HepG2 (cell line): ENCODE data around the gene ANKS4B. TPM values are rescaled to one million over a fixed set of nuclear protein-coding genes. Genes with fewer than 3 reads are reported as not detected.
A peak's percentile ranks its signal among the peaks of the same experiment; 100 is the strongest.

ENCODE experiments used
- EEA1 ChIP-seq: sonication (generic); formaldehyde crosslinking; IDR thresholded peaks from 2 replicates; pipeline ENCODE4 v1.5.1; 2020; ENCODE audit warnings: mild to moderate bottlenecking, missing genetic modification reagents, borderline replicate concordance
- ELF1 ChIP-seq: sonication (generic); formaldehyde crosslinking; IDR thresholded peaks from 2 replicates; pipeline ENCODE4 v1.4.0; 2020; ENCODE audit warnings: missing genetic modification reagents
- FOSL2 ChIP-seq: sonication (generic); formaldehyde crosslinking; IDR thresholded peaks from 2 replicates; pipeline ENCODE4 v1.4.0; 2020; ENCODE audit warnings: missing genetic modification reagents
- FOXJ3 ChIP-seq: sonication (generic); formaldehyde crosslinking; IDR thresholded peaks from 2 replicates; pipeline ENCODE4 v1.4.0; 2020; ENCODE audit warnings: missing genetic modification reagents, mild to moderate bottlenecking, borderline replicate concordance
- HOXA5 ChIP-seq: sonication (generic); formaldehyde crosslinking; IDR thresholded peaks from 2 replicates; pipeline ENCODE4 v1.4.0; 2020; ENCODE audit warnings: missing genetic modification reagents
- KLF16 ChIP-seq, 2 experiments: sonication (generic) in 1 of 2; formaldehyde crosslinking in 1 of 2; IDR thresholded peaks; 2 replicates each; pipeline versions ENCODE4 v1.6.1 to v1.8.0; 2016 to 2023; ENCODE audit warnings: missing genetic modification reagents in 2 of 2, missing compliant biosample characterization in 1 of 2
- MIER3 ChIP-seq: IDR thresholded peaks from 2 replicates; pipeline ENCODE4 v1.6.1; 2016; ENCODE audit warnings: missing compliant biosample characterization, borderline replicate concordance
- PITX1 ChIP-seq: sonication (generic); formaldehyde crosslinking; IDR thresholded peaks from 2 replicates; pipeline ENCODE4 v1.5.1; 2020; ENCODE audit warnings: mild to moderate bottlenecking, missing genetic modification reagents
- RXRB ChIP-seq: IDR thresholded peaks from 2 replicates; pipeline ENCODE4 v1.6.1; 2016; ENCODE audit warnings: borderline replicate concordance, missing genetic modification reagents, missing compliant biosample characterization
- SP2 ChIP-seq: sonication (generic); formaldehyde crosslinking; IDR thresholded peaks from 2 replicates; pipeline ENCODE4 v1.5.1; 2020; ENCODE audit warnings: mild to moderate bottlenecking, missing genetic modification reagents
- TOE1 ChIP-seq: sonication (generic); formaldehyde crosslinking; IDR thresholded peaks from 2 replicates; pipeline ENCODE4 v1.4.0; 2020; ENCODE audit warnings: mild to moderate bottlenecking, missing genetic modification reagents
- ZFAT ChIP-seq: sonication (generic); formaldehyde crosslinking; conservative IDR thresholded peaks from 2 replicates; pipeline ENCODE4 v1.8.1; 2023; ENCODE audit warnings: missing genetic modification reagents, inconsistent platforms
- ZMAT3 ChIP-seq: sonication (generic); formaldehyde crosslinking; conservative IDR thresholded peaks from 2 replicates; pipeline ENCODE4 v1.7.0; 2021; ENCODE audit warnings: missing genetic modification reagents
- ZNF619 ChIP-seq: sonication (generic); formaldehyde crosslinking; IDR thresholded peaks from 2 replicates; pipeline ENCODE4 v1.4.0; 2020; ENCODE audit warnings: mild to moderate bottlenecking, missing genetic modification reagents
- ZNF775 ChIP-seq: sonication (generic); formaldehyde crosslinking; IDR thresholded peaks from 2 replicates; pipeline ENCODE4 v1.4.0; 2020; ENCODE audit warnings: missing genetic modification reagents, mild to moderate bottlenecking, moderate library complexity, borderline replicate concordance
- polyA plus RNA-seq, 8 experiments: library from polyadenylated mRNA; depleted of rRNA in 3 of 8; stranded (reverse) in 7 of 8; unstranded in 1 of 8; fragments of >200 nt; fragmentation: Illumina TruSeq in 4 of 8; extraction: Trizol in 4 of 8; gene quantifications; 2 replicates each; pipeline versions ENCODE4 v1.2.1 to v1.2.3, GENCODE V29; 2011 to 2016; ENCODE audit warnings: low read depth in 4 of 8, missing spikeins in 1 of 8, mixed read lengths in 1 of 8; ENCODE audit not compliant: insufficient read depth in 1 of 8
- total RNA-seq, 5 experiments: library from RNA; depleted of rRNA; stranded (reverse); fragments of >200 nt; fragmentation: Illumina TruSeq; extraction: Trizol; gene quantifications; 2 replicates each; pipeline ENCODE4 v1.2.3, GENCODE V29; 2016; ENCODE audit warnings: low read depth in 1 of 5
- TF ChIP-seq, protein P1 (sequence below): IDR thresholded peaks from 2 replicates; pipeline ENCODE4 v1.6.1; 2016; ENCODE audit warnings: mild to moderate bottlenecking
- TF ChIP-seq, protein P2 (sequence below): sonication (generic); formaldehyde crosslinking; conservative IDR thresholded peaks from 2 replicates; pipeline ENCODE4 v1.8.0; 2022; ENCODE audit warnings: mild to moderate bottlenecking, moderate library complexity, missing genetic modification reagents
- TF ChIP-seq, protein P3 (sequence below): sonication (generic); formaldehyde crosslinking; IDR thresholded peaks from 2 replicates; pipeline ENCODE4 v1.4.0; 2020; ENCODE audit warnings: mild to moderate bottlenecking, missing genetic modification reagents
- TF ChIP-seq, protein P4 (sequence below): IDR thresholded peaks from 2 replicates; pipeline ENCODE4 v1.4.0; 2020; ENCODE audit warnings: mild to moderate bottlenecking, missing genetic modification reagents

ANKS4B gene
- total and polyA plus RNA-seq, 2 of the 13 experiments (the other 11 are each of a cell fraction or from before 2014, with no cell fraction given) = 6.5 to 30.0 TPM

DNA sequence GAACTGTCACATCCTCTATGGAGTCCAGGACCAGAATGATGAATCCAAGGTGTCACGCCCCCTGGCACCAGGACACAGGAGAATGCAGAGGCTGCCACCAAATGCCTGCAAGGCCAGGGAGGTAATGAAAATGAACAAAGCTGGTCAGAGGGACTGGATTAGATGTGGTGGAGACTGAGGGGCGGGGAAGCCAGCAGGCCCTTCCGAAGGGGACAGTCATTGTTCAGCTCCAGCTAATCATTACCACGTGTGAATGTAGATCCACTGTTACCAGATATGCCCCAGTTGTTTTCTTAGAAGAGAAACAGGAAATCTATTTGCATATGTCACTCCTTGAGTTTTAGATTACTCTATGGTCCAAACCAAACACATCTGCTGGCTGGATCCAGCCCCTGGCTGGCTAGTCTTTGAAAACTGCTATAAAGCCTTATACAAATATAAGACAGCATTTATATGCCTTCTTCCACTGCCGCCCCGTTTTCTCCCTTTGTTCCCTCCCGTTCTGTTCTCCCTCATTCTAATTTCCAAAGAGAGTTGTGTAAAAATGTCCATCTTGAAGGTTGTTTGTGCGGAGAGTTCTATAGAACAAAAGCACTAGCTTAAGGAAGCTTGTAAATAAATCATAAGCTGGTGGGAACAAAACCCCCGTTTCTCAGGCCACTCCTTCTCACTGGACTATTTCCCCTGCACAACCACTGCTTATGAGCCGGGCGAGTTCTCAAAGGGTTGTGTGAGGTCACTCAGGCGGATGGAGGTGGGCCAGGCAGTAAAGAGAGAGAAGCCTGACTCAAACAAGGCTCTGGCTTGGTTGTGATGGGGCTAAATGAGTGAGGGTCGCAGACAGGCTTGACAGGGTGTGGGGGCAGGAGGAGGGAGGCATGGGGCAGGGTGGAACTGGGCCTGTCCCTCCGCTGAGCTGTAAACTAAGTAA, 30.4 kb downstream of the ANKS4B start (continued):
- peak; percentile 90 for TF ChIP-seq RXRB (CRISPR knock-in tag)
- TF ChIP-seq ZNF619 (CRISPR knock-in tag) = 0 out of 2 replicates have a peak, but pooled peaks have one; percentile 65
- TF ChIP-seq KLF16 (CRISPR knock-in tag; IDR thresholded peaks at IDR 0.05) = peak in 1 of 2 experiments; percentile 25; a peak in 2 of 4 replicates
- no peak for TF ChIP-seq SP2 (CRISPR knock-in tag)
- no peak; the same call in 1 of the 2 replicates for TF ChIP-seq FOXJ3 (CRISPR knock-in tag)
- no peak for TF ChIP-seq HOXA5 (CRISPR knock-in tag)
- peak; percentile 37; the same call in 1 of the 2 replicates for TF ChIP-seq MIER3 (CRISPR knock-in tag)
- TF ChIP-seq ZFAT (CRISPR knock-in tag) = no peak
- TF ChIP-seq PITX1 (CRISPR knock-in tag) = no peak
- no peak for TF ChIP-seq TOE1 (CRISPR knock-in tag)
- TF ChIP-seq, protein P1, sequence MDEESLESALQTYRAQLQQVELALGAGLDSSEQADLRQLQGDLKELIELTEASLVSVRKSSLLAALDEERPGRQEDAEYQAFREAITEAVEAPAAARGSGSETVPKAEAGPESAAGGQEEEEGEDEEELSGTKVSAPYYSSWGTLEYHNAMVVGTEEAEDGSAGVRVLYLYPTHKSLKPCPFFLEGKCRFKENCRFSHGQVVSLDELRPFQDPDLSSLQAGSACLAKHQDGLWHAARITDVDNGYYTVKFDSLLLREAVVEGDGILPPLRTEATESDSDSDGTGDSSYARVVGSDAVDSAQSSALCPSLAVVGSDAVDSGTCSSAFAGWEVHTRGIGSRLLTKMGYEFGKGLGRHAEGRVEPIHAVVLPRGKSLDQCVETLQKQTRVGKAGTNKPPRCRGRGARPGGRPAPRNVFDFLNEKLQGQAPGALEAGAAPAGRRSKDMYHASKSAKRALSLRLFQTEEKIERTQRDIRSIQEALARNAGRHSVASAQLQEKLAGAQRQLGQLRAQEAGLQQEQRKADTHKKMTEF = peak; percentile 59; the same call in 1 of the 2 replicates
- TF ChIP-seq, protein P2, sequence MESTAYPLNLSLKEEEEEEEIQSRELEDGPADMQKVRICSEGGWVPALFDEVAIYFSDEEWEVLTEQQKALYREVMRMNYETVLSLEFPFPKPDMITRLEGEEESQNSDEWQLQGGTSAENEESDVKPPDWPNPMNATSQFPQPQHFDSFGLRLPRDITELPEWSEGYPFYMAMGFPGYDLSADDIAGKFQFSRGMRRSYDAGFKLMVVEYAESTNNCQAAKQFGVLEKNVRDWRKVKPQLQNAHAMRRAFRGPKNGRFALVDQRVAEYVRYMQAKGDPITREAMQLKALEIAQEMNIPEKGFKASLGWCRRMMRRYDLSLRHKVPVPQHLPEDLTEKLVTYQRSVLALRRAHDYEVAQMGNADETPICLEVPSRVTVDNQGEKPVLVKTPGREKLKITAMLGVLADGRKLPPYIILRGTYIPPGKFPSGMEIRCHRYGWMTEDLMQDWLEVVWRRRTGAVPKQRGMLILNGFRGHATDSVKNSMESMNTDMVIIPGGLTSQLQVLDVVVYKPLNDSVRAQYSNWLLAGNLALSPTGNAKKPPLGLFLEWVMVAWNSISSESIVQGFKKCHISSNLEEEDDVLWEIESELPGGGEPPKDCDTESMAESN = 0 out of 2 replicates have a peak, but pooled peaks have one; percentile 33
- TF ChIP-seq ZNF775 (CRISPR knock-in tag) = no peak
- TF ChIP-seq, protein P3, sequence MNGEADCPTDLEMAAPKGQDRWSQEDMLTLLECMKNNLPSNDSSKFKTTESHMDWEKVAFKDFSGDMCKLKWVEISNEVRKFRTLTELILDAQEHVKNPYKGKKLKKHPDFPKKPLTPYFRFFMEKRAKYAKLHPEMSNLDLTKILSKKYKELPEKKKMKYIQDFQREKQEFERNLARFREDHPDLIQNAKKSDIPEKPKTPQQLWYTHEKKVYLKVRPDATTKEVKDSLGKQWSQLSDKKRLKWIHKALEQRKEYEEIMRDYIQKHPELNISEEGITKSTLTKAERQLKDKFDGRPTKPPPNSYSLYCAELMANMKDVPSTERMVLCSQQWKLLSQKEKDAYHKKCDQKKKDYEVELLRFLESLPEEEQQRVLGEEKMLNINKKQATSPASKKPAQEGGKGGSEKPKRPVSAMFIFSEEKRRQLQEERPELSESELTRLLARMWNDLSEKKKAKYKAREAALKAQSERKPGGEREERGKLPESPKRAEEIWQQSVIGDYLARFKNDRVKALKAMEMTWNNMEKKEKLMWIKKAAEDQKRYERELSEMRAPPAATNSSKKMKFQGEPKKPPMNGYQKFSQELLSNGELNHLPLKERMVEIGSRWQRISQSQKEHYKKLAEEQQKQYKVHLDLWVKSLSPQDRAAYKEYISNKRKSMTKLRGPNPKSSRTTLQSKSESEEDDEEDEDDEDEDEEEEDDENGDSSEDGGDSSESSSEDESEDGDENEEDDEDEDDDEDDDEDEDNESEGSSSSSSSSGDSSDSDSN (CRISPR knock-in tag) = peak; percentile 27
- TF ChIP-seq ZMAT3 (CRISPR knock-in tag) = peak; percentile 70; the same call in 1 of the 2 replicates
- TF ChIP-seq, protein P4, sequence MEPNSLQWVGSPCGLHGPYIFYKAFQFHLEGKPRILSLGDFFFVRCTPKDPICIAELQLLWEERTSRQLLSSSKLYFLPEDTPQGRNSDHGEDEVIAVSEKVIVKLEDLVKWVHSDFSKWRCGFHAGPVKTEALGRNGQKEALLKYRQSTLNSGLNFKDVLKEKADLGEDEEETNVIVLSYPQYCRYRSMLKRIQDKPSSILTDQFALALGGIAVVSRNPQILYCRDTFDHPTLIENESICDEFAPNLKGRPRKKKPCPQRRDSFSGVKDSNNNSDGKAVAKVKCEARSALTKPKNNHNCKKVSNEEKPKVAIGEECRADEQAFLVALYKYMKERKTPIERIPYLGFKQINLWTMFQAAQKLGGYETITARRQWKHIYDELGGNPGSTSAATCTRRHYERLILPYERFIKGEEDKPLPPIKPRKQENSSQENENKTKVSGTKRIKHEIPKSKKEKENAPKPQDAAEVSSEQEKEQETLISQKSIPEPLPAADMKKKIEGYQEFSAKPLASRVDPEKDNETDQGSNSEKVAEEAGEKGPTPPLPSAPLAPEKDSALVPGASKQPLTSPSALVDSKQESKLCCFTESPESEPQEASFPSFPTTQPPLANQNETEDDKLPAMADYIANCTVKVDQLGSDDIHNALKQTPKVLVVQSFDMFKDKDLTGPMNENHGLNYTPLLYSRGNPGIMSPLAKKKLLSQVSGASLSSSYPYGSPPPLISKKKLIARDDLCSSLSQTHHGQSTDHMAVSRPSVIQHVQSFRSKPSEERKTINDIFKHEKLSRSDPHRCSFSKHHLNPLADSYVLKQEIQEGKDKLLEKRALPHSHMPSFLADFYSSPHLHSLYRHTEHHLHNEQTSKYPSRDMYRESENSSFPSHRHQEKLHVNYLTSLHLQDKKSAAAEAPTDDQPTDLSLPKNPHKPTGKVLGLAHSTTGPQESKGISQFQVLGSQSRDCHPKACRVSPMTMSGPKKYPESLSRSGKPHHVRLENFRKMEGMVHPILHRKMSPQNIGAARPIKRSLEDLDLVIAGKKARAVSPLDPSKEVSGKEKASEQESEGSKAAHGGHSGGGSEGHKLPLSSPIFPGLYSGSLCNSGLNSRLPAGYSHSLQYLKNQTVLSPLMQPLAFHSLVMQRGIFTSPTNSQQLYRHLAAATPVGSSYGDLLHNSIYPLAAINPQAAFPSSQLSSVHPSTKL (CRISPR knock-in tag) = peak; percentile 56
- TF ChIP-seq EEA1 = no peak
- peak; percentile 9; the same call in 1 of the 2 replicates for TF ChIP-seq ELF1 (CRISPR knock-in tag)
- peak; percentile 51 for TF ChIP-seq FOSL2 (CRISPR knock-in tag)
